Choroid plexus epithelial cell (primary cell): Measurements from ENCODE around the gene TATDN3.
"Not testable (repeated sequence)": the region's sequence is repeated elsewhere in the genome, so short reads cannot be mapped to it uniquely, and the experiment has no call there.

Experiments
- DNase-seq: peaks from one replicate; pipeline ENCODE4 v3.0.0-alpha.2; 2010; ENCODE audit warnings: low read depth
- H3K4me3 ChIP-seq: 2 replicates; pipeline ENCODE4 v1.5.1; 2011; ENCODE audit warnings: low read depth, mild to moderate bottlenecking, control low read depth, low read length, moderate library complexity
- TF ChIP-seq, protein P1 (sequence below): conservative IDR thresholded peaks from 2 replicates; pipeline ENCODE4 v1.5.1; 2011; ENCODE audit warnings: low read depth, mild to moderate bottlenecking, control low read depth, inconsistent platforms, low read length, moderate library complexity

Gene TATDN3

DNA sequence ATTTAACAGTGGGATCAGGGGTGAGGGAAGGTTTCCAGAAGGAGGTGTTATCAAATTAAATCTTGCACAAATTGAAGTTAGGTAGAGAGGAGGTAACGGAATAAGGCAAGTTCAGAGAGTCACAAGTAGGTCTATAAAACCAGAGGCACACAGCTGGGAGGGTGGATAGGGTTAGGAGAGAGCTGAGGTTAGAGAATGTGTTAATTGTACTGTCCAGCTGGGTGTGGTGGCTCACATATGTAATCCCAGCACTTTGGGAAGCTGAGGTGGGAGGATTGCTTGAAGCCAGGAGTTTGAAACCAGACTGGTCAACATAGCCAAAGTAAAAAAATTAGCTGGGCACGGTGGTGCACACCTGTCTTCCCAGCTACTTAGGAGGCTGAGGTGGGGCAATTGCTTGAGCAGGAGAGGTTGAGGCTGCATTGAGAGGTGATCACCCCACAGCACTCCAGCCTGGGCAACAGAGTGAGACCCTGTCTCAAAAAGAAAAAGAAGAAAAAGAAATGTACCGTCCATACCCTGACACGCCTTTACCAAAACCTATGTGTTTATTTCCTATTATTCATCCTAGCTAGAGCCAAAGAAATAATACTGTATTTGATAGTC lies 35.6 kb downstream of the TATDN3 start:
- TF ChIP-seq, protein P1, sequence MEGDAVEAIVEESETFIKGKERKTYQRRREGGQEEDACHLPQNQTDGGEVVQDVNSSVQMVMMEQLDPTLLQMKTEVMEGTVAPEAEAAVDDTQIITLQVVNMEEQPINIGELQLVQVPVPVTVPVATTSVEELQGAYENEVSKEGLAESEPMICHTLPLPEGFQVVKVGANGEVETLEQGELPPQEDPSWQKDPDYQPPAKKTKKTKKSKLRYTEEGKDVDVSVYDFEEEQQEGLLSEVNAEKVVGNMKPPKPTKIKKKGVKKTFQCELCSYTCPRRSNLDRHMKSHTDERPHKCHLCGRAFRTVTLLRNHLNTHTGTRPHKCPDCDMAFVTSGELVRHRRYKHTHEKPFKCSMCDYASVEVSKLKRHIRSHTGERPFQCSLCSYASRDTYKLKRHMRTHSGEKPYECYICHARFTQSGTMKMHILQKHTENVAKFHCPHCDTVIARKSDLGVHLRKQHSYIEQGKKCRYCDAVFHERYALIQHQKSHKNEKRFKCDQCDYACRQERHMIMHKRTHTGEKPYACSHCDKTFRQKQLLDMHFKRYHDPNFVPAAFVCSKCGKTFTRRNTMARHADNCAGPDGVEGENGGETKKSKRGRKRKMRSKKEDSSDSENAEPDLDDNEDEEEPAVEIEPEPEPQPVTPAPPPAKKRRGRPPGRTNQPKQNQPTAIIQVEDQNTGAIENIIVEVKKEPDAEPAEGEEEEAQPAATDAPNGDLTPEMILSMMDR: no peak
- H3K4me3 ChIP-seq: no peak overlapping the region

DNA sequence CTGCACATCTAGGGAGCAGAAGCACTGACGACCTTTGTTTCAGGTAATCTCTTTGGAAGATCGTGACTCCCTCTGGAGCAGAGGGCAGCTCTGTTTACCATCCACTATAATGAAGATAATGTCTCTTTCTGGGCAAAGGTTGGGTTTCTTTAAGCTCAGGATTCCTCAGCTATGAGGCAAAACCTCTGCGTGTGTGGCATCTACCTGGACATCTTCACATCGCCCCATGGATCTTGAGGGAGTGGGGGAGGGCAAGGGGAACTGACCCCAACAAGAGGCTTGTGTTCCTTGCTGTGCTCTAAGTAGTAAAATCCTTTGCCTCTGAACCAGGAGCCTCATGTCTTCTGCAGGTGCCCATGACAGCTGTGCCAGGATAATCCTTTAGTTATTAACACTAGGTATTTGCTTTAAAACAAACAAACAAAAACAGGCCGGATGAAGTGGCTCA lies 36.2 kb downstream of the TATDN3 start:
- DNase-seq: no peak
- H3K4me3 ChIP-seq: no peak overlapping the region
- TF ChIP-seq, protein P1: no peak

More for the DNA sequence above, 35.6 kb downstream of the TATDN3 start:
- DNase-seq: no peak

DNA sequence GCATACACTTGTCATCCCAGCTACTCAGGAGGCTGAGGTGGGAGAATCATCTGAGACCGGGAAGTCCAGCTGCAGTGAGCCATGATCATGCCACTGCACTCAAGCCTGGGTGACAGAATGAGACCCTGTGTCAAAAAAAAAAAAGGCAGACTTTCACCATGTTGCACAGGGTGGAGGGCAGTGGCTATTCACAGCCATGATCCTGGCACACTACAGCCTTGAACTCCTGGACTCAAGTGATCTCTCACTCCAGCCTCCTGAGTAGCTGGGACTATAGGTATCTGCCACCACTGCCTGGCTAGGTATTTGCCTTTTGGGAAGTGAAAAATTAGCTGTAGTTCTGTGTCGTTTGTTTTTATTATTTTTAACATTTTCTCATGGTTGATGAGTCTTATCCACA lies 36.7 kb downstream of the TATDN3 start:
- DNase-seq: no peak
- TF ChIP-seq, protein P1: no peak

DNA sequence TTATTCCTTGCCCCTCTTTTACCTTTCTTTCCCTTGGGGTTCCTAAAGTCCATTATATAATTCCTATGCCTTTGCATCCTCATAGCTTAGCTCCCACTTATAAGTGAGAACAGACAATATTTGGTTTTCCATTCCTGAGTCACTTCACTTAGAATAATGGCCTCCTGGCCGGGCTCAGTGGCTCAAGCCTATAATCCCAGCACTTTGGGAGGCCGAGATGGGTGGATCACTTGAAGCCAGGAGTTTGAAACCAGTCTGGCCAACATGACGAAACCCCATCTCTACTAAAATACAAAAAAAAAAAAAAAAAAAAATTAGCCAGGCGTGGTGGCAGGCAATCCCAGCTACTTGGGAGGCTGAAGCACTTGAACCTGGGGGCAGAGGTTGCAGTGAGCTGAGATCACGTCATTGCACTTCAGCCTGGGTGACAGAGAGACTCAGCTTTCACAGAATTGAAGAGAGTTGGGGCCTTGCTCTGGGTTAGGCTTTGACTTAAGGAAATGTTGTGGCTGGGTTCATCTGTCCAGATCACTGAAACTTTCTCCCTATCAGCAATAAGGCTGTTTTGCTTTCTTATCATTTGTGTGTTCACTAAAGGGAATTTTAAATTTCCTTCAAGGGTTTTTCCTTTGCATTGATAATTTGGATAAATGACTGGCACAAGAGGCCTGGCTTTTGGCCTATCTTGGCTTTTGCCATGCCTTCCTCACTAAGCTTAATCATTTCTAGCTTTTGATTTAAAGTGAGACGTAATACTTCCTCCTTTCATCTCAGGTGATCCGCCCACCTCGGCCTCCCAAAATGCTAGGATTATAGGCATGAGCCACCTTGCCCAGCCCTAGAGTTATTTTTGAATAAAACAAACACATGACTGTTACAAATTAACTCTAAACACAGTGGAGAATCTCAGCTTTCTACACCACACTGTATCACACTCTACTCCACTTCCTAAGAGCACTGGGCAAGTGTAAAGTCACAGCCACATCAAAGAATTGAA lies 41.8 kb downstream of the TATDN3 start:
- DNase-seq: not testable (repeated sequence)

More for the DNA sequence above, 36.7 kb downstream of the TATDN3 start:
- no peak overlapping the region for H3K4me3 ChIP-seq

DNA sequence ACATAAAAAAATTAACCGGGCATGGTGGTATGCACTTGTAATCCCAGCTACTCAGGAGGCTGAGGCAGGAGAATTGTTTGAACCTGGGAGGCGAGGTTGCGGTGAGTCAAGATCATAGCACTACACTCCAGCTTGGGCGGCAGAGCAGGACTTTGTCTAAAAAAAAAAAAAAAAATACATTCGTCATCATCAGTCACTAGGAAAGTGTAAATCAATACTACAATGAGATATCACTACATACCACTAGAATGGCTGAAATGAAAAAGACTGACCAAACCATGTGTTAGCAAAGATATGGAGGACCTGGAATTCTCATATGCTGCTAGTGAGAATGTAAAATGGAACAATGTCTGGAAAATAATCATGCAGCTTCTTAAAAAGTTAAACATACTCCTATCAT lies 46.5 kb downstream of the TATDN3 start:
- H3K4me3 ChIP-seq: no peak overlapping the region
- DNase-seq: no peak
- TF ChIP-seq, protein P1: no peak

More for the DNA sequence above, 41.8 kb downstream of the TATDN3 start:
- not testable (repeated sequence) for H3K4me3 ChIP-seq

DNA sequence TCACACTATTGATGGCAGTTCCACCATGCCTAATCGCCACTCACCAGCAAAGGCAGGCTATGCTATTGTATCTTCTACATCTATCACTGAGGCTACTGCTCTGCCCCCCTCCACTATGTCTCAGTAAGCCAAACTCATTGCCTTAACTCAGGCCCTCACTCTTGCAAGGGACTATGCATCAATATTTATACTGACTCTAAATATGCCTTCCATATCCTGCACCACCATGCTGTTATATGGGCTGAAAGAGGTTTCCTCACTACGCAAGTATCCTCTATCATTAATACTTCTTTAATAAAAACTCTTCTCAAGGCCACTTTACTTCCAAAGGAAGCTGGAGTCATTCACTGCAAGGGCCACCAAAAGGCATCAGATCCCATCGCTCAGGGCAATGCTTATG lies 52.8 kb downstream of the TATDN3 start:
- not testable (repeated sequence) for DNase-seq, H3K4me3 ChIP-seq

DNA sequence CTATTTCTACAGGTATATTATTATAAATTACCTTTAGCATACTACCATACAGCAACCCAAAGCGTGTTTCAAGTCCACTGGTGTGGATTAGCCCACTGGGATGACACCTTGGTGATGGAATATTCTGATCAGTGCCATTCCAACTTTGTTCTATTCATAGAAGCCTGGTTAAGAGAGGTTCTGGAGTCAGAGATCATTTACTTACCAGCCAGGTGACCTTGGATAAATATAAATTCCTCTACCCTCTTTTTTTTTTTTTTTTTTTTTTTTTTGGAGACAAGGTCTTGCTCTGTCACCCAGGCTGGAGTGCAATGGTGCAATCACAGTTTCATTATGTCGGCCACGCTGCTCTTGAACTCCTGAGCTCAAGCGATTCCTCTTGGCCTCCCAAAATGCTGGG lies 55.9 kb downstream of the TATDN3 start, which contains the start of gene SPATA45:
SPATA45 (minus strand) TSS at position 101 of the 400 bp plus-strand sequence. CDS start 11,500 bp downstream, outside the sequence.
- TF ChIP-seq, protein P1: no peak

More for the DNA sequence above, 55.9 kb downstream of the TATDN3 start, which contains the start of gene SPATA45:
- DNase-seq: no peak
- H3K4me3 ChIP-seq: no peak within 1 kb of the TSS
